Endodermal cell (in vitro differentiated cells): ENCODE data around the gene QSOX1. TPM values are rescaled to one million over a fixed set of nuclear protein-coding genes. Genes with fewer than 3 reads are reported as not detected.

Experiments used
- DNase-seq: peaks from one replicate; pipeline ENCODE4 v3.0.0-alpha.2; 2017
- H3K27ac ChIP-seq: 2 replicates; pipeline ENCODE4 v1.5.1; 2013; ENCODE audit warnings: mild to moderate bottlenecking, low read depth, low read length, moderate library complexity
- H3K27me3 ChIP-seq: 2 replicates; pipeline ENCODE4 v1.6.1; 2013; ENCODE audit warnings: mild to moderate bottlenecking, low read length, moderate library complexity; ENCODE audit not compliant: insufficient read depth, control insufficient read depth, poor library complexity, severe bottlenecking
- H3K36me3 ChIP-seq: 2 replicates; pipeline ENCODE4 v1.7.0; 2013; ENCODE audit warnings: mild to moderate bottlenecking, low read length, moderate library complexity; ENCODE audit not compliant: control insufficient read depth, insufficient read depth
- H3K4me1 ChIP-seq: one replicate; pipeline ENCODE4 v1.7.0; 2013; ENCODE audit warnings: low read length; ENCODE audit not compliant: control insufficient read depth, insufficient read depth
- H3K4me3 ChIP-seq: 2 replicates; pipeline ENCODE4 v1.5.1; 2013; ENCODE audit warnings: mild to moderate bottlenecking, low read length, moderate library complexity
- H3K9ac ChIP-seq: 2 replicates; pipeline ENCODE4 v1.6.1; 2013; ENCODE audit warnings: mild to moderate bottlenecking, low read length, moderate library complexity; ENCODE audit not compliant: poor library complexity, severe bottlenecking; ENCODE audit errors: extremely low read depth
- H3K9me3 ChIP-seq: 2 replicates; pipeline ENCODE4 v1.6.1; 2013; ENCODE audit warnings: mild to moderate bottlenecking, low read length, moderate library complexity; ENCODE audit not compliant: control insufficient read depth
- H3K27ac Mint-ChIP-seq: 2 replicates; pipeline ENCODE4 v1.8.0; 2020; ENCODE audit warnings: mixed read lengths
- H3K27me3 Mint-ChIP-seq: 2 replicates; pipeline ENCODE4 v1.8.0; 2021; ENCODE audit warnings: mild to moderate bottlenecking, mixed read lengths; ENCODE audit not compliant: insufficient read depth
- H3K36me3 Mint-ChIP-seq: 2 replicates; pipeline ENCODE4 v1.8.0; 2020; ENCODE audit warnings: low read depth, mixed read lengths
- H3K4me1 Mint-ChIP-seq: 2 replicates; pipeline ENCODE4 v1.8.0; 2020; ENCODE audit warnings: mixed read lengths
- H3K4me3 Mint-ChIP-seq: 2 replicates; pipeline ENCODE4 v1.8.0; 2020; ENCODE audit warnings: mild to moderate bottlenecking, moderate library complexity, mixed read lengths
- H3K9me3 Mint-ChIP-seq: 2 replicates; pipeline ENCODE4 v1.8.0; 2020; ENCODE audit warnings: mild to moderate bottlenecking, mixed read lengths
- WGBS, 2 experiments: methylation state at CpG; one replicate each; pipeline versions ENCODE4 v1.1.5 to v1.1.7; 2013; ENCODE audit warnings: missing lambda C conversion rate in 2 of 2, mixed read lengths in 1 of 2; ENCODE audit not compliant: insufficient coverage in 1 of 2, insufficient read length in 1 of 2; 5-methylcytosine and 5-hydroxymethylcytosine counted together
- total RNA-seq, 2 donors: library from RNA; stranded (reverse); fragmentation: NEBNext Ultra II Directional in 1 of 2; extraction: Animal tissue kit (Norgen Biotek cat#: 25700) in 1 of 2; gene quantifications; 2 replicates in 1 of 2; 3 replicates in 1 of 2; pipeline ENCODE4 v1.2.1, GENCODE V29; 2021
- TF ChIP-seq, protein P1 (sequence below): fragments of 200-600 bp; sonication (generic); conservative IDR thresholded peaks from 2 replicates; pipeline ENCODE4 v1.5.0; 2021; ENCODE audit warnings: antibody characterized with exemption, mild to moderate bottlenecking

QSOX1 gene
- total RNA-seq, 2 donors from 2014 or later = 77.9 to 116 TPM

DNA sequence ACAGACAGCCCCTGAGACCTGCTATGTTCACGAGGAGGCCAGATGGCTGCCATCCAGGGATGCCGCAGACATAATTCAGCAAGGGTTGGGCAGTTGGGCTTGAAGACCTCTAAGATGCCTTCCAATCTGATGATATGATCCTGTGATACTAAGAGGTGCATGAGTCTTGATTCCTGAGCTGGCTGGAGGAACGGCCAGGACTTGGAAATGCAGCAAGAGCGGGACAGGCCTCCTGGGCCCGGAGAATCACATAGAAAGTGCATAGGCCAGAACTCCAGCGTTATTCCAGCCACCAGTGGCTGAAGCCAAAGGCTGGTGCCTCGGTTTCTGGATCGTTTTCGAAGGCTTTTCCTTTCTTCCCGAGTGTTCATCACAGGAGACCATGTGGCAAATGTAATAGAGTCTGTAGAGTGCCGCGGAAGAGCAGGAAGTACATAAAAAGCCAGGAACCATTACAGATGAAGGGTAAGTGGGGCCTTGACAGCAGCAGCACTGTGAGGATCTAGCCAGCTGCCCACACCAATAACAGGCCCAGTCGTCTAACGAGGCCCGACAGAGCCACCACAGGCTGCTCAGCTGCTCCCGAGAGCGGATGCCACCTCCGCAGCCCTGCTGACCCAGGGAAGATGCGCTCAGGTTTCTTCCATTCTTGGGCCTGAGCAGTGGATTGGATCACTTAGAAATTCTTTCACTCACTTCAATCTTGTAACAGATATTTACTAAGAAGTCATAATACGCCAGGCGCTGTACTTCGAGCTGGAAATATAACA is 61.4 kb downstream of the QSOX1 start:
- peaks cover 33% of the 10 kb centered on the region for H3K27me3 Mint-ChIP-seq
- Histone ChIP-seq H3K27ac (no peak overlapping the region), H3K27me3 (peaks cover 9% of the 10 kb centered on the region), H3K9me3 (no peaks in the 10 kb centered on the region), H3K36me3 (no peaks in the 10 kb centered on the region), H3K9ac (no peak overlapping the region), H3K4me1 (no peaks in the 10 kb centered on the region), H3K4me3 (no peak overlapping the region)
- H3K36me3 Mint-ChIP-seq = no peaks in the 10 kb centered on the region
- H3K4me3 Mint-ChIP-seq = no peak overlapping the region
- no peaks in the 10 kb centered on the region for H3K9me3 Mint-ChIP-seq
- TF ChIP-seq, protein P1, sequence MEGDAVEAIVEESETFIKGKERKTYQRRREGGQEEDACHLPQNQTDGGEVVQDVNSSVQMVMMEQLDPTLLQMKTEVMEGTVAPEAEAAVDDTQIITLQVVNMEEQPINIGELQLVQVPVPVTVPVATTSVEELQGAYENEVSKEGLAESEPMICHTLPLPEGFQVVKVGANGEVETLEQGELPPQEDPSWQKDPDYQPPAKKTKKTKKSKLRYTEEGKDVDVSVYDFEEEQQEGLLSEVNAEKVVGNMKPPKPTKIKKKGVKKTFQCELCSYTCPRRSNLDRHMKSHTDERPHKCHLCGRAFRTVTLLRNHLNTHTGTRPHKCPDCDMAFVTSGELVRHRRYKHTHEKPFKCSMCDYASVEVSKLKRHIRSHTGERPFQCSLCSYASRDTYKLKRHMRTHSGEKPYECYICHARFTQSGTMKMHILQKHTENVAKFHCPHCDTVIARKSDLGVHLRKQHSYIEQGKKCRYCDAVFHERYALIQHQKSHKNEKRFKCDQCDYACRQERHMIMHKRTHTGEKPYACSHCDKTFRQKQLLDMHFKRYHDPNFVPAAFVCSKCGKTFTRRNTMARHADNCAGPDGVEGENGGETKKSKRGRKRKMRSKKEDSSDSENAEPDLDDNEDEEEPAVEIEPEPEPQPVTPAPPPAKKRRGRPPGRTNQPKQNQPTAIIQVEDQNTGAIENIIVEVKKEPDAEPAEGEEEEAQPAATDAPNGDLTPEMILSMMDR = no peak
- DNase-seq = no peak
- H3K27ac Mint-ChIP-seq = no peak overlapping the region
- 93 to 94% methylated on average over 15 to 22 of the region's 22 CpGs for WGBS, 2 experiments
- H3K4me1 Mint-ChIP-seq = peaks cover 2% of the 10 kb centered on the region

DNA sequence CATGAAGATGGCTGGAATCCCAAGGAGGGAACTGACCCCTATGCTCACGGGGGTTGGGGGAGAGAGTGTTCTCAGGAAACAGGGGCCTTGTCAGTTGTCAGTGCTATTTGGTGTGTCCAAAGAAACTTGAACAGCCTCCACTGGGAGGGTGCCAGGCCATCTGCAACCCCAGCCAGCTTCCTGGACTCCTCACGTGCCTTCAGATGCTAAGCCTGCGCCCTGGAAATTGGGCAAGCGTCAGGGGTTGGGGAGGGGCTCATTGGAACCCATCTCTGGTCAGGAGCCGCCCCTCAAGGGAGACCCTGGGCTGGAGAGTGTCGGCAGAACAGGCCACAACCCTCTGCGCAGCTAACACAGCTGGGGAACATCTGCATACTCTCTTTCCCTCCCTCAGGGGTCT is 62.3 kb downstream of the QSOX1 start:
- Histone ChIP-seq H3K27me3 (peaks cover 10% of the 10 kb centered on the region), H3K9me3 (no peaks in the 10 kb centered on the region), H3K4me3 (no peak overlapping the region), H3K4me1 (no peaks in the 10 kb centered on the region), H3K27ac (no peak overlapping the region), H3K36me3 (no peaks in the 10 kb centered on the region), H3K9ac (no peak overlapping the region)
- no peaks in the 10 kb centered on the region for H3K9me3 Mint-ChIP-seq
- 90 to 97% methylated on average over 5 to 7 of the region's 7 CpGs for WGBS, 2 experiments
- H3K27ac Mint-ChIP-seq = no peak overlapping the region
- no peak for DNase-seq
- peaks cover 27% of the 10 kb centered on the region for H3K27me3 Mint-ChIP-seq
- peaks cover 2% of the 10 kb centered on the region for H3K4me1 Mint-ChIP-seq
- H3K36me3 Mint-ChIP-seq = no peaks in the 10 kb centered on the region
- TF ChIP-seq, protein P1 = no peak
- H3K4me3 Mint-ChIP-seq = no peak overlapping the region

DNA sequence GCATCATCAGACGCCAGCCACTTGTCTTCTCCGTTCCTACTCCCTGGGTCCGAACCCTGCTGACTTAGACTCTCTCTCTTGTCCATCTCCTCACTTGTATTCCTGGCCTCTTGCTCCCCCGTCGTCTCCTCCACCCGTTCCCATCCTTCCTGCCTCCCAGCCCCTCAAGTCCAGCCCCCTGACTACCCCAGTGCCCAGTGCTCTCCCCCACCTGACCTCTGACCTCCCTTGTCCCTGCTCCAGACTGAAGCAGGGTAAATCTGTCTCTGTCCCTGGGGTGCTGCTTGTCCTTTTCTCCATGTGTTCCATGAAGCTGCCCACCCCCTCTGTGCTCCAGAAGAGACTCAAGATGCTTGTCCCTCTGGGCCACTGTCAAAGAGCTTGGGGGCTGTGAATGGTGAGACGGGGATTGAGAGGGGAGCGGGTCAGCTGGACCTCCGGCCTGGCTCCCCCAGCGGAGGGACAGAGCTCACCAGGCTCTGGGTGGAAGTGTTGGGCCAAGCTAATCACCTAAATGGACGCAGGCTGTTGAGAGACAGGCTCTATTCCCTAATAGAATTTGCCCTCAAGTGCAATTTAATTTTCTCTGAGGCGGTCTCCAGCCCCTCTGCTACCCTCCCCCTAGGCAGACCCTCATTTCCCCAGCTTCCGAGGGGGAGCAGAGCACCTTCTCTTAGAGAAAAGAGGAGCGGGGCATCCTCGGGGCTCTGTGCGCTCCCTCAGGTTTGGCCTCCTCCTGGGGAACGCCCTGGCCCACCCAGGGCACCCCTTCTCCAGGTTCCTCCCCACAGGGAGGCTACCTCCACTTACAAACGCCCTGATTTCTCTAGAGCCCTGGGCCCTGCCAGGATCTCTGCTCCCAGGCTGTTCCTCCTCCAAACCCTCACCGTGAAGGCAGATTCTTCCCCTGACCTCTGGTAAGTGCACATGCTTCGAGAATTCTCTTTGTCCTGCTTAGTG is 64.4 kb downstream of the QSOX1 start:
- Histone ChIP-seq H3K4me3 (no peak overlapping the region), H3K27ac (no peak overlapping the region), H3K9me3 (no peaks in the 10 kb centered on the region), H3K4me1 (no peaks in the 10 kb centered on the region), H3K36me3 (no peaks in the 10 kb centered on the region), H3K27me3 (peaks cover 30% of the 10 kb centered on the region), H3K9ac (no peak overlapping the region)
- no peak overlapping the region for H3K4me3 Mint-ChIP-seq
- TF ChIP-seq, protein P1 = no peak
- no peaks in the 10 kb centered on the region for H3K9me3 Mint-ChIP-seq
- no peak for DNase-seq
- no peaks in the 10 kb centered on the region for H3K36me3 Mint-ChIP-seq
- 91 to 92% methylated on average over 12 to 20 of the region's 20 CpGs for WGBS, 2 experiments
- H3K4me1 Mint-ChIP-seq = peaks cover 3% of the 10 kb centered on the region
- H3K27ac Mint-ChIP-seq = no peak overlapping the region
- H3K27me3 Mint-ChIP-seq = peaks cover 46% of the 10 kb centered on the region
